ENCODE data around the gene LMF1.

Gene LMF1

GRCh38 chr16:898216-898615 is 72.6 kb downstream of the LMF1 start:
- H3K9me3 ChIP-seq (replicated peaks in 1 of 11) = no peaks in the 10 kb centered on the region
- H3K36me3 ChIP-seq = no peaks in the 10 kb centered on the region
- H4K20me1 ChIP-seq = peaks cover 0 to 67% (median 5%) of the 10 kb centered on the region in 11 experiments; a peak in 11 of 22 replicates
- H3K27ac ChIP-seq = peak overlapping the region in 5 of 11 experiments; percentile 8 to 66 (median 45); a peak in 10 of 22 replicates
- peak overlapping the region; percentile 15 to 96 (median 88); a peak in 20 of 22 replicates for H3K4me2 ChIP-seq
- H3K9ac ChIP-seq = peak overlapping the region in 4 of 11 experiments; percentile 26 to 68 (median 58); a peak in 9 of 22 replicates
- TF ChIP-seq Cebpa-rat (IDR thresholded peaks at IDR 0.05) = no peak
- peak overlapping the region in 3 of 10 experiments; percentile 12 to 29 (median 17); a peak in 2 of 20 replicates for H3K4me3 ChIP-seq
- H3K27me3 ChIP-seq = no peaks in the 10 kb centered on the region
- peaks cover 13 to 50% (median 31%) of the 10 kb centered on the region in 10 experiments; a peak in 19 of 20 replicates for H3K4me1 ChIP-seq

DNA sequence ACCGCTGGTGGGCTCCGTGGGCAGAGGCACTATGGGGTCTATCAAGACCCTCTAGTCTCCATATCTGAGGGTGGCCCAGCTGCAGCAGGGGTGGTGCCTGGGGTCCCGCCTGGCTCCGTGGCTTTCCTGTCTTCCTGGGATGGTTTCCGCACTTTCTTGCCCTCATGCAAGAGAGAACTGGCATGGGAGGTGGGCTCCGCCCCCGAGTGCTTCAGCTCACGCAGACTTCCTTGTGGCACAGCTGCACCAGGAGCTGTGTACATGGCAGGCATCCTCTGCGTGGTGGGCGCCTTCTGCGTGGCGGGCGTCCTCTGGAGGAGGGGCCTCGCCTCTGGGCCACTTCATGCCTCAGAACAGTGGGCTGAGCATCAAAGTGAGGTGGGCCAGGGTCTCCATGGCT is 73.1 kb downstream of the LMF1 start:
- H3K4me3 ChIP-seq = peak overlapping the region in 3 of 10 experiments; percentile 7 to 29 (median 17); a peak in 2 of 20 replicates
- H3K4me1 ChIP-seq = peaks cover 13 to 50% (median 31%) of the 10 kb centered on the region in 10 experiments; a peak in 19 of 20 replicates
- peak overlapping the region in 5 of 11 experiments; percentile 8 to 66 (median 45); a peak in 9 of 22 replicates for H3K27ac ChIP-seq
- no peak for TF ChIP-seq Cebpa-rat (IDR thresholded peaks at IDR 0.05)
- H3K4me2 ChIP-seq = peak overlapping the region; percentile 15 to 96 (median 88); a peak in 21 of 22 replicates
- H3K9me3 ChIP-seq (replicated peaks in 1 of 11) = no peaks in the 10 kb centered on the region
- peaks cover 0 to 2% (median 0%) of the 10 kb centered on the region in 11 experiments; a peak in 1 of 22 replicates for H3K36me3 ChIP-seq
- peaks cover 0 to 72% (median 9%) of the 10 kb centered on the region in 11 experiments; a peak in 11 of 22 replicates for H4K20me1 ChIP-seq
- H3K27me3 ChIP-seq = no peaks in the 10 kb centered on the region
- H3K9ac ChIP-seq = peak overlapping the region in 4 of 11 experiments; percentile 26 to 68 (median 58); a peak in 9 of 22 replicates

GRCh38 chr16:897200-897543 is 73.6 kb downstream of the LMF1 start:
- H3K4me1 ChIP-seq = peaks cover 13 to 48% (median 31%) of the 10 kb centered on the region in 10 experiments; a peak in 19 of 20 replicates
- H3K4me3 ChIP-seq = peak overlapping the region in 1 of 10 experiments; percentile 24; a peak in 1 of 20 replicates
- no peak for TF ChIP-seq Cebpa-rat (IDR thresholded peaks at IDR 0.05)
- H3K27me3 ChIP-seq = no peaks in the 10 kb centered on the region
- peak overlapping the region in 2 of 11 experiments; percentile 56 to 68; a peak in 4 of 22 replicates for H3K9ac ChIP-seq
- peak overlapping the region in 4 of 11 experiments; percentile 38 to 66 (median 52); a peak in 6 of 22 replicates for H3K27ac ChIP-seq
- H4K20me1 ChIP-seq = peaks cover 0 to 74% (median 14%) of the 10 kb centered on the region in 11 experiments; a peak in 11 of 22 replicates
- peaks cover 0 to 3% (median 0%) of the 10 kb centered on the region in 11 experiments; a peak in 1 of 22 replicates for H3K36me3 ChIP-seq
- peak overlapping the region; percentile 15 to 96 (median 88); a peak in 20 of 22 replicates for H3K4me2 ChIP-seq
- no peaks in the 10 kb centered on the region for H3K9me3 ChIP-seq (replicated peaks in 1 of 11)

DNA sequence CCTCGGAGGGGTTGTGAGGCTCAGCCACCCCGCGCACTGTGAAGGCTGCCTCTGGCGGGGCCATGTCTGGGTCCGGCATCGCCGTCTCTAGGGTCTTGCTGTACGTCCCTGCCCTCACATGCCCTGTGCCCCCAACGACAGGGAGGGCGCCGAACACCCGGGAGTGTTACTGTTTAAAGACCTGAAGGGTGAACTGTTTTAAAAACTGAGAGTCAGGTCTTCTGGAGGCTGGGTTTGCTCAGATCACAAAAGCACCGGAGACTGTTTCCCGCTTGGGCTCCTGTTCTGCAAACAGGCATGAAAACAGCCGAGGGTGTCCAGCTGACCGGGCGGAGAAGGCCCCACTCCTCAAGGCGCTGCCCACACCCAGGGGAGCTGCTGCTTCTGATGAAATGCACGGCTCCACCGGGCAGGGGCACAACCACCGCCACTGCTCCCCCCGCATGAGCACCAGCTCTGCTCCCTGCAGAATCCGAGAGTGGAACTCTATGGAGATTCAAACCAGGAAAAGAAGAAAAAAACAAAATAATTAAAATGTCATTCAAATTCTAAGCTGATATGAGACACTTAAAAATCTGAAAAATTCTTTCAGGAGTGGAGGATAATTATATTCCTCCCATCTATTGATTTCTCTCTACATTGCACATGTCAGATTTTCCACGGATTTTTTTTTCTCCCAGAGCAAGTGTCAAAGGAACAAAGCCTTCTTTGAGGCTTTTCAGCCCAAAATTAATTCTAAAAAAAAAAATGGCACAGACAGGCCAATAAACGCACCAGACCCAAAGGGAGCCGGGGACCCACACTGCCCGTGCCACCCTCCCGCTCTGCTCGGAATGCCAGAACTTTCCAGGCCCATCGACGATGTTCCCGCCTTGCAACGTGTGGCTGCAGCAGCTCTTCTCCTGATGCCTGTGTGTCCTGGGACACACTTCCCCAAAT is 74.3 kb downstream of the LMF1 start:
- Histone ChIP-seq H4K20me1 (peaks cover 0 to 74% (median 18%) of the 10 kb centered on the region in 11 experiments; a peak in 11 of 22 replicates), H3K4me3 (no peak overlapping the region), H3K27ac (no peak overlapping the region; a peak in 1 of 22 replicates), H3K9ac (no peak overlapping the region), H3K4me2 (peak overlapping the region in 8 of 11 experiments; percentile 68 to 96 (median 92); a peak in 15 of 22 replicates), H3K9me3 (replicated peaks in 1 of 11) (no peaks in the 10 kb centered on the region), H3K36me3 (peaks cover 0 to 3% (median 0%) of the 10 kb centered on the region in 11 experiments; a peak in 1 of 22 replicates), H3K27me3 (no peaks in the 10 kb centered on the region), H3K4me1 (peaks cover 13 to 42% (median 31%) of the 10 kb centered on the region in 10 experiments; a peak in 19 of 20 replicates)
- TF ChIP-seq Cebpa-rat (IDR thresholded peaks at IDR 0.05) = no peak

DNA sequence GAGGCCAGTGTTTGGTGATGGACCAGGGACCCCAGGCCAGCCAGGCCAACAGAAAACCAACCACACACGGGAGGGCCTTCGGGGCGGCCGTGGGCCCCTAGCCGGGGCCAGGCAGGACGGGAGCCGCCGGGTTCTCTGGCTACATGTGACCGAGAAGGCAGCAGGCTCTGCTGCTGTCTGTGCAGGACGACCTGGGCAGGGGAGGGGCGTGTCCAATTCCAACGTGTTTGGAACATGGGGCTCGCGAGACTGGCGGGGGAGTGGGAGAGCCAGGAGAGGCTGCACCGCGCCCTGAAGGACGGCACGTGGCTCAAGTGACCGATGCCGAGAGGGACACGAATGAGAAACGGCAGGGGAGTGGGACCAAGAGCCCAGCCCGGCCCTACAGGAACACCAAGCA is 75.4 kb downstream of the LMF1 start:
- H3K9ac ChIP-seq = no peak overlapping the region
- no peak overlapping the region for H3K27ac ChIP-seq
- H3K36me3 ChIP-seq = peaks cover 0 to 3% (median 0%) of the 10 kb centered on the region in 11 experiments; a peak in 2 of 22 replicates
- H3K4me2 ChIP-seq = no peak overlapping the region
- H3K27me3 ChIP-seq = peaks cover 0 to 5% (median 0%) of the 10 kb centered on the region in 11 experiments; a peak in 6 of 22 replicates
- no peak overlapping the region for H3K4me3 ChIP-seq
- H3K9me3 ChIP-seq (replicated peaks in 1 of 11) = no peaks in the 10 kb centered on the region
- no peak for TF ChIP-seq Cebpa-rat (IDR thresholded peaks at IDR 0.05)
- H4K20me1 ChIP-seq = peaks cover 0 to 85% (median 24%) of the 10 kb centered on the region in 11 experiments; a peak in 12 of 22 replicates
- H3K4me1 ChIP-seq = peaks cover 14 to 47% (median 36%) of the 10 kb centered on the region in 10 experiments; a peak in 19 of 20 replicates

GRCh38 chr16:894841-895240 is 75.9 kb downstream of the LMF1 start:
- Histone ChIP-seq H3K36me3 (peaks cover 0 to 3% (median 0%) of the 10 kb centered on the region in 11 experiments; a peak in 2 of 22 replicates), H3K4me2 (no peak overlapping the region), H3K27me3 (peaks cover 0 to 10% (median 0%) of the 10 kb centered on the region in 11 experiments; a peak in 6 of 22 replicates), H3K27ac (no peak overlapping the region), H3K9me3 (replicated peaks in 1 of 11) (no peaks in the 10 kb centered on the region), H3K9ac (no peak overlapping the region), H3K4me1 (peaks cover 19 to 49% (median 41%) of the 10 kb centered on the region in 10 experiments; a peak in 19 of 20 replicates), H4K20me1 (peaks cover 0 to 90% (median 29%) of the 10 kb centered on the region in 11 experiments; a peak in 13 of 22 replicates), H3K4me3 (no peak overlapping the region)
- no peak for TF ChIP-seq Cebpa-rat (IDR thresholded peaks at IDR 0.05)

- no peaks in the 10 kb centered on the region for H3K9me3 ChIP-seq (replicated peaks in 1 of 11)
- H3K36me3 ChIP-seq = peaks cover 0 to 3% (median 0%) of the 10 kb centered on the region in 11 experiments; a peak in 2 of 22 replicates
- H3K4me1 ChIP-seq = peaks cover 26 to 49% (median 41%) of the 10 kb centered on the region in 10 experiments; a peak in 19 of 20 replicates
- no peak for TF ChIP-seq Cebpa-rat (IDR thresholded peaks at IDR 0.05)
- H3K27ac ChIP-seq = no peak overlapping the region
- peaks cover 0 to 17% (median 0%) of the 10 kb centered on the region in 11 experiments; a peak in 7 of 22 replicates for H3K27me3 ChIP-seq
- peaks cover 0 to 89% (median 36%) of the 10 kb centered on the region in 11 experiments; a peak in 13 of 22 replicates for H4K20me1 ChIP-seq
- no peak overlapping the region for H3K9ac ChIP-seq
- no peak overlapping the region for H3K4me2 ChIP-seq
- H3K4me3 ChIP-seq = no peak overlapping the region
Measured at GRCh38 chr16:894136-894535, 76.6 kb downstream of the LMF1 start.

DNA sequence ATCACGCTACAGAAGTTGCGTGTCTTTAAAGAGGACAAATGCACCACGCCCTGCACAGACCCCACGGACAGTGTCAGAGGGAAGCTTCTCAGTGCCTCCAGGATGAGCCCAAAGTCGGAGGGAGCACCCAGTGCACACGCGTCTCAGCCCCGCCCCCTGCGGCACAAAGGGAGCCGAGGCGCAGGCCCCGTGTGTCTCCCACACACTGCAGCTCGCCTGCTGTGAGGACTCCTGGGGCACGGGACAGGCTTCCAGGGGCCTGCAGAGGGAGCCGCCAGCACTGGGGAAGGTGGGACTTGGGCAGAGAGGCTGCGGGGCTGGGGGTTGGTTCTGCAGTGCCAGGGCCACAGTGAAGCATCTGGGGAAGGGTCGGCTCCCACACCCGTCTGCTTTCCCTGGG is 77.4 kb downstream of the LMF1 start:
- peaks cover 29 to 46% (median 38%) of the 10 kb centered on the region in 10 experiments; a peak in 19 of 20 replicates for H3K4me1 ChIP-seq
- peaks cover 0 to 92% (median 40%) of the 10 kb centered on the region in 11 experiments; a peak in 13 of 22 replicates for H4K20me1 ChIP-seq
- H3K4me2 ChIP-seq = no peak overlapping the region
- H3K27me3 ChIP-seq = peaks cover 0 to 18% (median 0%) of the 10 kb centered on the region in 11 experiments; a peak in 7 of 22 replicates
- H3K27ac ChIP-seq = no peak overlapping the region
- H3K9ac ChIP-seq = no peak overlapping the region
- no peak for TF ChIP-seq Cebpa-rat (IDR thresholded peaks at IDR 0.05)
- H3K36me3 ChIP-seq = peaks cover 0 to 3% (median 0%) of the 10 kb centered on the region in 11 experiments; a peak in 2 of 22 replicates
- no peak overlapping the region for H3K4me3 ChIP-seq
- H3K9me3 ChIP-seq (replicated peaks in 1 of 11) = no peaks in the 10 kb centered on the region
